Neural cell (in vitro differentiated cells): Measurements from ENCODE around the gene TMOD4.

Source experiments
- EP300 ChIP-seq: fragments of 450-650 bp; conservative IDR thresholded peaks from 2 replicates; pipeline ENCODE4 v1.6.1; 2014; ENCODE audit warnings: antibody characterized with exemption, mild to moderate bottlenecking, moderate library complexity; ENCODE audit not compliant: poor library complexity, severe bottlenecking
- EZH2 ChIP-seq: fragments of 200-600, 300-800 bp; shearing (Covaris generic), sonication (generic); IDR thresholded peaks from 2 replicates; pipeline ENCODE4 v1.6.1; 2014; ENCODE audit warnings: antibody characterized with exemption, low read length, borderline replicate concordance, mild to moderate bottlenecking; ENCODE audit not compliant: insufficient read depth, poor library complexity, severe bottlenecking
- POLR2AphosphoS5 ChIP-seq: IDR thresholded peaks from 2 replicates; pipeline ENCODE4 v1.6.1; 2012
- SMC3 ChIP-seq: fragments of 450-650 bp; conservative IDR thresholded peaks from 2 replicates; pipeline ENCODE4 v1.6.1; 2014; ENCODE audit warnings: antibody characterized with exemption, mild to moderate bottlenecking, moderate library complexity; ENCODE audit not compliant: poor library complexity
- TAF1 ChIP-seq: IDR thresholded peaks from 2 replicates; pipeline ENCODE4 v1.6.1; 2012; ENCODE audit warnings: low read depth
- TF ChIP-seq, protein P1 (sequence below): fragments of 450-650 bp; IDR thresholded peaks from 2 replicates; pipeline ENCODE4 v1.5.1; 2014; ENCODE audit warnings: antibody characterized with exemption, mild to moderate bottlenecking, moderate library complexity; ENCODE audit not compliant: poor library complexity, severe bottlenecking

DNA sequence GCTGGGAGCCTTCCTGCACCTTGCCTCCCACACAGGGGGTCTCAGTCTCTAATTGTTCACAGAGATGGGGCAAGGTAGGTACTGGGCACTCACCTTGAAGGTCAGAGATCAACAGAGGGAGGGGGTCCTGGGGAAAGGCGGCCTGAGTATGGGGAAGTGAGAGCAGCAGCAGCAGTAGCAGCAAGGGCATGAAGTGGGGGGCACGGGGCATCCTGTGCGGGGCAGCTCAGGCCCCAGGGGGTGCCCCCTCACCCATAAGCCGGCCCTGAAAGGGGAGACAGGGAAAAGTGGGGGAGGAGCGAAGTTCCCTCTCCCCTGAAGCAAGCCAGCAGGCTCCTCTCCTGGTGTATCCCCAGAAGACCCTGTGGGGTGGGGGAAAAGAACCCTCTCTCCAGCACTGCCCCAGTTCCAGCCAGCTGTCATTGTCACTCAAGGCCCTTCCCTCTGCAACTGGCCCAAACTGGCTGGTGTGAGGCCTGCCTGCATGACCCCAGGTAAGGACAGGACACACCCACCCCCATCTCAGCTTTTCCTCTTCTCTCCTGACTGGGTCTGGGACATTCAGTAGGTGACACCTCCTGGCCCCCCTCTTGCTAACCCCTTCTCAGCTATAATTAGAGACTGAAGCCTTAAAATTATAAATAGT, 33.2 kb downstream of the TMOD4 start:
- TF ChIP-seq, protein P1, sequence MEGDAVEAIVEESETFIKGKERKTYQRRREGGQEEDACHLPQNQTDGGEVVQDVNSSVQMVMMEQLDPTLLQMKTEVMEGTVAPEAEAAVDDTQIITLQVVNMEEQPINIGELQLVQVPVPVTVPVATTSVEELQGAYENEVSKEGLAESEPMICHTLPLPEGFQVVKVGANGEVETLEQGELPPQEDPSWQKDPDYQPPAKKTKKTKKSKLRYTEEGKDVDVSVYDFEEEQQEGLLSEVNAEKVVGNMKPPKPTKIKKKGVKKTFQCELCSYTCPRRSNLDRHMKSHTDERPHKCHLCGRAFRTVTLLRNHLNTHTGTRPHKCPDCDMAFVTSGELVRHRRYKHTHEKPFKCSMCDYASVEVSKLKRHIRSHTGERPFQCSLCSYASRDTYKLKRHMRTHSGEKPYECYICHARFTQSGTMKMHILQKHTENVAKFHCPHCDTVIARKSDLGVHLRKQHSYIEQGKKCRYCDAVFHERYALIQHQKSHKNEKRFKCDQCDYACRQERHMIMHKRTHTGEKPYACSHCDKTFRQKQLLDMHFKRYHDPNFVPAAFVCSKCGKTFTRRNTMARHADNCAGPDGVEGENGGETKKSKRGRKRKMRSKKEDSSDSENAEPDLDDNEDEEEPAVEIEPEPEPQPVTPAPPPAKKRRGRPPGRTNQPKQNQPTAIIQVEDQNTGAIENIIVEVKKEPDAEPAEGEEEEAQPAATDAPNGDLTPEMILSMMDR = no peak
- no peak for TF ChIP-seq POLR2AphosphoS5
- TF ChIP-seq EP300 = no peak
- TF ChIP-seq EZH2 = no peak
- no peak for TF ChIP-seq SMC3
- TF ChIP-seq TAF1 = no peak
